Transverse colon (tissue), 4 donors: ENCODE results near the gene SNED1. TPM values are rescaled to one million over a fixed set of nuclear protein-coding genes. Genes with fewer than 3 reads are reported as not detected.

Source experiments
- DNase-seq: peaks from one replicate; pipeline ENCODE4 v3.0.0-alpha.2; 2019
- H3K27ac ChIP-seq, 4 donors: fragments of 200-600 bp; sonication (generic); 2 replicates each; pipeline ENCODE4 v1.5.1; 2016 to 2018; ENCODE audit warnings: inconsistent platforms in 4 of 4
- H3K27me3 ChIP-seq: fragments of 200-600 bp; sonication (generic); 2 replicates; pipeline ENCODE4 v1.5.1; 2017; ENCODE audit warnings: inconsistent platforms
- H3K36me3 ChIP-seq, 4 donors: fragments of 200-600 bp; sonication (generic); 2 replicates each; pipeline ENCODE4 v1.5.1; 2017 to 2019; ENCODE audit warnings: inconsistent platforms in 4 of 4
- H3K4me1 ChIP-seq, 4 donors: fragments of 200-600 bp; sonication (generic); 2 replicates each; pipeline ENCODE4 v1.5.1; 2017 to 2020; ENCODE audit warnings: inconsistent platforms in 4 of 4
- H3K4me3 ChIP-seq, 4 donors: fragments of 200-600 bp; sonication (generic); 1 replicate in 1 of 4; 2 replicates in 3 of 4; pipeline versions ENCODE4 v1.5.1 to v1.6.1; 2017 to 2019; ENCODE audit warnings: inconsistent platforms in 4 of 4
- H3K9me3 ChIP-seq, 2 donors: fragments of 200-600 bp; sonication (generic); 2 replicates each; pipeline ENCODE4 v1.5.1; 2017 to 2019; ENCODE audit warnings: inconsistent platforms in 2 of 2
- EP300 ChIP-seq: sonication (generic); formaldehyde crosslinking; IDR thresholded peaks from one replicate; pipeline ENCODE4 v1.6.1; 2017; ENCODE audit warnings: antibody characterized with exemption, low read depth
- POLR2A ChIP-seq: fragments of 450-650 bp; IDR thresholded peaks from one replicate; pipeline ENCODE4 v1.6.1; 2016; ENCODE audit warnings: antibody characterized with exemption, mild to moderate bottlenecking, moderate library complexity
- POLR2AphosphoS5 ChIP-seq, 3 donors: sonication (generic); formaldehyde crosslinking; IDR thresholded peaks; one replicate each; pipeline ENCODE4 v1.6.1; 2016; ENCODE audit warnings: antibody characterized with exemption in 3 of 3
- whole genome bisulfite sequencing, 2 donors: methylation state at CpG; one replicate each; pipeline ENCODE4 v1.1.5; 2018; ENCODE audit warnings: low coverage in 1 of 2; 5-methylcytosine and 5-hydroxymethylcytosine counted together
- in situ Hi-C, 4 donors: fragments of 200-750 bp; cut with MboI; loops; one replicate each; pipeline versions ENCODE4 v1.15.0 to v1.15.1; 2017; ENCODE audit warnings: low sequenced_read_pairs in 3 of 4, low pct_ligation_motif_present in 1 of 4, low pct_unique_long_range_greater_than_20kb in 1 of 4
- intact Hi-C: fragments of 100-400 bp; cut with DNase I; formaldehyde crosslinking; loops from one replicate; pipeline ENCODE4 v1.15.1; 2023; ENCODE audit warnings: low total_unique reads
- total RNA-seq, 4 donors: library from RNA; depleted of rRNA; stranded (reverse); fragments of >200 nt; gene quantifications; one replicate each; pipeline ENCODE4 v1.1.0, GENCODE V29; 2016
- TF ChIP-seq, protein P1 (sequence below), 5 experiments: fragments of 200-600 bp in 3 of 5; fragments of 450-650 bp in 2 of 5; sonication (generic) in 3 of 5; IDR thresholded peaks; 1 replicate in 2 of 5; 2 replicates in 3 of 5; pipeline ENCODE4 v1.5.1; 2016 to 2017; ENCODE audit warnings: antibody characterized with exemption in 5 of 5, inconsistent platforms in 3 of 5, mild to moderate bottlenecking in 2 of 5, moderate library complexity in 1 of 5

SNED1 gene
- total RNA-seq, 4 donors from 2014 or later = 8.2 to 65.5 (median 30.0) TPM

DNA sequence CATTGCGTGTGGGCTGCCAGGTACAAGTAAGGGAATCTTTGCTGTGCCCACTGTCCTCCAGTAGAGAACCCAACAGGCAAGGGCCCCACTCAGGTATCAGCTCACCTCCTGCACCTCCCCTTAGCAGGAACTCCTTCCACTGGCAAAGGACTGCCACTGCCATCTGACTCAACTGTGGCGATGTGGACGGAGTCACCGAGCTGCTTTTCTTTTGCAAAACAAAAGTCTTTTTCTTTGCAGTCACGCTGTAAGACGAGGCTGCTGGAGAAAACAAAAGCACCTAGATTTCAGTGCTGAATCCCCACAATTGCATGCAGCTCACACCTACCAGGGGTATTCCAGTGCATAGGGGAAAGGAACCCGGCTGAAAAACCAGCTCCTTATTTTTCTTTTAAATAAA, 95.8 kb downstream of the SNED1 start:
- 90 to 91% methylated on average over 4 to 7 of the region's 7 CpGs for WGBS, 2 donors
- intact Hi-C loops = no loop called here
- DNase-seq = no peak

DNA sequence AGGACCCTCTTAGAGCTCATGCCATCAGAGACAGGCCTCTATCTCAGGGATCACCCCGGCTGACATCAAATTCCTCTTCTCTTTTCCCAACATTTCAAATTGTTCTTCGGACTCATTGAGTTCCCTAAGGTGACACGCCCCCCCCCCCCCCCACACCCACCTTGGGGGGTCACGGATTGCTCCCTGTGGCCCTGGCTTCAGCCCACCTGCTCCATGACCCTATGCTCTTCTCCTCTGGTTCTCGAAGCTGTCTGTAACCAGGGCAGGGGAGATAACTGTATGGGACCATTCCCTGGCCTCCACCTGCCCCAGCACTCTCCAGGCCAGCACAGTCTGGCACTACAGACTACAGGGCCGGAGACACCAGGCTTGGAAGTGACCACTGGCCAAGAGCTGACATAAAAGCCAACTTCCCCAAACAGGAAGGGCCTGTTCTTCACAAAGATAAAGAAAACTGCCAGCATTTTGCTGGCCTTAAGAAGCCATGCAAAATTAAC, 96.6 kb downstream of the SNED1 start:
- TF ChIP-seq POLR2A = no peak
- TF ChIP-seq, protein P1, sequence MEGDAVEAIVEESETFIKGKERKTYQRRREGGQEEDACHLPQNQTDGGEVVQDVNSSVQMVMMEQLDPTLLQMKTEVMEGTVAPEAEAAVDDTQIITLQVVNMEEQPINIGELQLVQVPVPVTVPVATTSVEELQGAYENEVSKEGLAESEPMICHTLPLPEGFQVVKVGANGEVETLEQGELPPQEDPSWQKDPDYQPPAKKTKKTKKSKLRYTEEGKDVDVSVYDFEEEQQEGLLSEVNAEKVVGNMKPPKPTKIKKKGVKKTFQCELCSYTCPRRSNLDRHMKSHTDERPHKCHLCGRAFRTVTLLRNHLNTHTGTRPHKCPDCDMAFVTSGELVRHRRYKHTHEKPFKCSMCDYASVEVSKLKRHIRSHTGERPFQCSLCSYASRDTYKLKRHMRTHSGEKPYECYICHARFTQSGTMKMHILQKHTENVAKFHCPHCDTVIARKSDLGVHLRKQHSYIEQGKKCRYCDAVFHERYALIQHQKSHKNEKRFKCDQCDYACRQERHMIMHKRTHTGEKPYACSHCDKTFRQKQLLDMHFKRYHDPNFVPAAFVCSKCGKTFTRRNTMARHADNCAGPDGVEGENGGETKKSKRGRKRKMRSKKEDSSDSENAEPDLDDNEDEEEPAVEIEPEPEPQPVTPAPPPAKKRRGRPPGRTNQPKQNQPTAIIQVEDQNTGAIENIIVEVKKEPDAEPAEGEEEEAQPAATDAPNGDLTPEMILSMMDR (IDR thresholded peaks at IDR 0.05) = no peak
- no peak for TF ChIP-seq POLR2AphosphoS5 (IDR thresholded peaks at IDR 0.05)
- no peak for TF ChIP-seq EP300
- intact Hi-C loops = loop anchor here (5.0 kb wide), 1 partner anchor 1073 kb away; no protein-coding TSS in a partner anchor
- no peaks in the 10 kb centered on the region for H3K9me3 ChIP-seq

More for the DNA sequence above, 95.8 kb downstream of the SNED1 start:
- H3K4me1 ChIP-seq = peaks cover 0 to 10% (median 0%) of the 10 kb centered on the region in 4 donors
- H3K27me3 ChIP-seq = no peaks in the 10 kb centered on the region
- no peak overlapping the region for H3K27ac ChIP-seq
- TF ChIP-seq POLR2A = no peak
- no peak for TF ChIP-seq POLR2AphosphoS5 (IDR thresholded peaks at IDR 0.05)
- TF ChIP-seq, protein P1 (IDR thresholded peaks at IDR 0.05) = no peak
- TF ChIP-seq EP300 = no peak
- H3K36me3 ChIP-seq = peaks cover 0 to 67% (median under 1%) of the 10 kb centered on the region in 4 donors
- no peaks in the 10 kb centered on the region for H3K9me3 ChIP-seq
- in situ Hi-C loops = no loop called here
- no peak overlapping the region for H3K4me3 ChIP-seq

DNA sequence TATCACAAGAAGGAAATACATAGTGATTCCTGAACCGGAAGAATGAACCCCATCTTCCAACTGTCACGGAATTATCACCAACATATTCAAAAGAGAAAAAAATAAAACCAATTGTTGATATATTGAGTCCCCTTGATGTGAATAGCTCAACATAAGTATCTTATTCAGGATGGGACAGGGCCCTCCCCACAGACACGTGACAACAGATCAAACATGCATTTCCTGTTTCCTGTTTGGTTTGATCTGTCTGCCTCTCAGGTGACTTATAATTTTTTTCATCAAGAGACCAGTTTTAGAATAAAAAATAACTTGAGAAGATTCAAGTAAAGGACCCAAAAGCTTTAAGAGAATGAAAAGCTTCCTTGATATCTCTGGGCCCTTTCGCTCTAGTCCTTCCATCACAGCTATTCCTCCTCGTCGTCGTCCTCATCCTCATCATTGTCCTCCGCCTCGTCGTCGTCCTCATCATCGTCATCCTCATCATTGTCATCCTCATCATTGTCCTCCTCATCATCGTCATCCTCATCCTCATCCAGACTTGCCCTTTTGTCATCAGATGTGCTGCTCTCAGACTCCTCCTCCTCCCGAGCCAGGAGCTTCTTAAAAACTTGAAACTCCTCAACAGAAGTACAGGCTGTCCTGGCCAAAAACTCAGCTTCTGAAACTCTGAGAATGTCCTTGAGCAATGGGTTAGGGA, 97.3 kb downstream of the SNED1 start:
- no peaks in the 10 kb centered on the region for H3K27me3 ChIP-seq
- TF ChIP-seq POLR2A (no peak), EP300 (no peak), POLR2AphosphoS5 (IDR thresholded peaks at IDR 0.05) (no peak)
- TF ChIP-seq, protein P1 (IDR thresholded peaks at IDR 0.05) = no peak
- in situ Hi-C loops (no loop called here), intact Hi-C loops (loop anchor here (5.0 kb wide), 1 partner anchor 1073 kb away; no protein-coding TSS in a partner anchor)
- H3K4me3 ChIP-seq = no peak overlapping the region
- no peak for DNase-seq
- H3K27ac ChIP-seq = no peak overlapping the region
- H3K36me3 ChIP-seq = peaks cover 0 to 59% (median 4%) of the 10 kb centered on the region in 4 donors
- 86 to 90% methylated on average over 14 of the region's 14 CpGs for WGBS, 2 donors
- H3K9me3 ChIP-seq = no peaks in the 10 kb centered on the region
- peaks cover 0 to 26% (median 1%) of the 10 kb centered on the region in 4 donors for H3K4me1 ChIP-seq

More for the DNA sequence above, 96.6 kb downstream of the SNED1 start:
- 76% methylated on average over 6 of the region's 6 CpGs; no CpG with 5 or more reads in 1 of the 2 donors for WGBS, 2 donors
- in situ Hi-C loops = no loop called here
- H3K4me1 ChIP-seq = peaks cover 0 to 18% (median 0%) of the 10 kb centered on the region in 4 donors
- H3K27ac ChIP-seq = no peak overlapping the region
- peaks cover 0 to 61% (median 4%) of the 10 kb centered on the region in 4 donors for H3K36me3 ChIP-seq
- no peak overlapping the region for H3K4me3 ChIP-seq
- no peaks in the 10 kb centered on the region for H3K27me3 ChIP-seq
- DNase-seq = no peak

DNA sequence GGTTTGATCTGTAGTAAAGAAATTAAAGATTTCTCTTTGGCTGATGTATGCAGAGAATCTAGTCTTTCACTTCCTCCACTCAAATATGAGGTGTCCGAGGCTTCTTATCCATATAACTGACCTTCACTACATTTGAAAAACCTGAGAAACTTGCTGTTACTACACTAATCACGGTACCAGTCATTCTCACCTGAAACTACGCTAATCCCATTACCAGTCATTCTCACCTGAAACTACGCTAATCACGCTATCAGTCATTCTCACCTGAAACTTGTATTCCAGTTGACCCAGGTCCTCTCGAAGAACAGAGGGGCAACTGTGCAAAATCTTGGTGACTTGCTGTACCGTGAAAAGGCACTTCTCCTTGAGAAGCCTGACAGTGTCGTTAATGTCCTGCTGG, 98.6 kb downstream of the SNED1 start:
- Histone ChIP-seq H3K36me3 (peaks cover 0 to 58% (median 4%) of the 10 kb centered on the region in 4 donors), H3K4me3 (no peak overlapping the region), H3K4me1 (peaks cover 0 to 33% (median 9%) of the 10 kb centered on the region in 4 donors), H3K27me3 (no peaks in the 10 kb centered on the region), H3K9me3 (no peaks in the 10 kb centered on the region), H3K27ac (no peak overlapping the region)
- no peak for DNase-seq
- TF ChIP-seq POLR2A (no peak), EP300 (no peak), POLR2AphosphoS5 (IDR thresholded peaks at IDR 0.05) (no peak)
- TF ChIP-seq, protein P1 (IDR thresholded peaks at IDR 0.05) = no peak
- in situ Hi-C loops (no loop called here), intact Hi-C loops (loop anchor here (5.0 kb wide), 1 partner anchor 1075 kb away; no protein-coding TSS in a partner anchor)
- WGBS, 2 donors = 76 to 79% methylated on average over 2 to 8 of the region's 8 CpGs
